T1000 (cell line): ENCODE measurements around the gene NUCB2.

Experiments
- DNase-seq: peaks from one replicate; lab custom pipeline; 2025; ENCODE audit warnings: mixed read lengths; lab: John Stamatoyannopoulos, UW

NUCB2 gene

DNA sequence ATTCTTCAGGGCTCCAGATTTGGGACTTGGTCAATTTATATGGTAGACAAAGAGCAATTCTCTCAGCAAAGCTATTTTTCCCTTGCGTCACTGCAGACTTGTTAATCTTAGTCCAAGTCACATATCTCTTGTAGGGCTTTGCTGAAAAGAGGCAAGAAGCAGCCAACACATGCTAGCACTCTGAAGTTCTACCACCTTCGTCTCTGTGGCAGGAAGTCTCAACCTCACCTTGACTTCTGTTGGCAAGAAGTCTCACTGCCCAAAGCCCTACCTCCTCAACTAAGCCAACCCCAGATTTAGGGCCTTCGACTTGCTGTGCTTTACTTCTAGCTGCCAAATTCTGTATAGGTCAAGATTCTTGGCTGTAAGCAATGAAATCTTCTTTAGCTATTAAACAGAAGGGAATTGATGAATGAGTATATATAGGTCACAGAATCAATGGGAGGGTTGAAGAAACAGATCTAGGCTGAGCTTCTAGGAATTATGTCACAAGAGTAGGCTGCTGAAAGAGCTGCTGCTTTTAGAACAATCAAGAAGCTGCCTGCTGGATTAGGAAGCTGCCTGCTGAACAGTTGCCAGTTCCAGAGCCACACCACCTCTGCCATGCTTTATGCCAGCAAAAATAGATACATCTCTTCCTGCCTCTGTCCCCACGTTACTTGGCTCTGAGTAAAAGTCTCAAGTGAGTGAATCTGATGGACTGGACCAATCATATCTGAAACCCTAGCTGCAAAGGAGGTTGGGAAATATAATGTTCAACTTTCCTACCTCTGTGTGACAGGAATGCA, 57.5 kb downstream of the NUCB2 start:
- no peak for DNase-seq

DNA sequence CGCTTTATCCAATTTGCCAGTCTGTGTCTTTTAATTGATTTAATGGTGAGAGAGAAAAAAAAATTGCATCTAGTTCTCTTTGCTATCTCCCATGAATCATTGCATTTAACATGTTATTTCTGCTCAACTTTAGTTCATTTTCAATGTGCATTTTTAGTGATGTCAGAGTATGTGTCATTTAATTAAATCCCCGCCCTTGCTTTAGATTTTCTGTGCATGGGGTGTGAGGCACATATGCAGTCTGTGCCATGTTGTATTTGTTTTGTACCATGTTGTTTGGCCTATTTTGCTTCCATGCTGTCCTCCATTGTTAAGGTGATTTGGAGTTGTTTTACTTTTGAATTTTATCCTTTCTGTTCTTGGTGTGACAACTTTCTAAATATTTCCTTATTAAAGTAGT, 66.7 kb downstream of the NUCB2 start:
- DNase-seq = no peak

DNA sequence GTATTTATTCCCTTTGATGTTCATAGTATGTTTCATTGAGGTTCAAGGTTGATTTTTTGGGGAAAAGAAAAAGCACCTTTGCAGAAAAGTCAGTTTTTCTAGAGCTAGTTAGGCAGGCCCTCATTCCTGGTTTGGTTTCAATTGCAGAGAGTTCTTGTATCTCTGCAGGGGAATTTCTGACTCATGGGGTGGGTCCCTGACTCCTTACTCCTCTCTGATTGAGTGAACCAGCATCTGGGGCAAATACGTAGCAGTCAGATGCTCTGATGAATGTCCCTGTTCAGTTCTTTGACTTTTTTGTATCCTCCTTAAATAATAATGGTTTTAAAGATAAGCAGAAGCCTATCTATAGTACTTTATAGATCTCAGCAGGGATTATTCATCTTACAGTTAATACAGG, 67.4 kb downstream of the NUCB2 start:
- DNase-seq = no peak

DNA sequence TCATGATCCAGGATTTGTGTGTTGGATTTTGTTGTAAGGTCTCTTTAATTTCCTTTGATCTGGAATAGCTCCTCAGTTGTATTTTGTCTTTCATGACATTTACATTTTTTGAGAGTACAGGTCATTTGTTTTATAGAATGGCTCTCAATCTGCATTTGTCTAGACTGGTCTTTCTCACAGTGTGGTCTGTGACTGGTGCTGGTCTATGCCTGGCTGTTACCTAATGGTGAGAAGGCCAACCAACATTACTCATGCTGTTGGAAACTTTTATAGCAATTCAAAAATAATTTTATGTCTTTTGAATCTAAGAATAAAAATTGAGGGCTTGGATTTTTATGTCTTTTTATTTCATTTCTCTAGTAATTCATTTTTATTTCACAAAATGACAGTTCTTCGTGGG, 71.1 kb downstream of the NUCB2 start:
- no peak for DNase-seq

DNA sequence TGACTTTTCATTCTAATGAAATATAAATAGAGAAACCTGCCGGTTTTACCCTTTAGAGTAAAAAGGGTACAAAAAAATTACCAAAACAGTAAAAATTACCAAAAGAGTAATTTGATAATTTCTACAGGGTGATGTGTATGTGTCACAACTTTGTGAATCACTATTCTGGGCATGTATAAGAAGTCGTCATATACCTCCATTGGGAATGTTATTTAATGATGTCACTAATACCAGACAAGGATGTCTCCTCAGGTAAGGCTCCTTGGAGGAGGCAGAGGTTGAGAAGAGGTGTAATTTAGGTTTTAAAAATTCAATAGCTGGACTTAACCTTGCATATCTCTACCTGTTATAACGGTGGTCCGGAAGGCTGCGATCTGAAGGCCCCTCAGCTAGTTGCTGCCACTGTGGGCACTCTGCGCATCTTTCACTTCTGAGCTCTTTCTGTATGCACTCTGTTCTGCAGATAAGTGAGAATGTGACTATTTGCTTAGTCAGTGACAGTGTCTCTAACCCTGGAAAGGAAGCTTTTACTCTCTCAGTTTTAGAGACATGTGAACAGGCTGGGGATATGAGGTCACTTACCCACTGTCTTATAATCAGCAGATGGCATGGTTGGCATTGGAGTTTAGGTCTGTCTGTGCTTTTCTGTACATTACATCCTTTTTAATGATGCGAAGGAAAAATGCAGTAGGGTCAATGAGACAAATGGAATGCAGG, 74.1 kb downstream of the NUCB2 start:
- no peak for DNase-seq

DNA sequence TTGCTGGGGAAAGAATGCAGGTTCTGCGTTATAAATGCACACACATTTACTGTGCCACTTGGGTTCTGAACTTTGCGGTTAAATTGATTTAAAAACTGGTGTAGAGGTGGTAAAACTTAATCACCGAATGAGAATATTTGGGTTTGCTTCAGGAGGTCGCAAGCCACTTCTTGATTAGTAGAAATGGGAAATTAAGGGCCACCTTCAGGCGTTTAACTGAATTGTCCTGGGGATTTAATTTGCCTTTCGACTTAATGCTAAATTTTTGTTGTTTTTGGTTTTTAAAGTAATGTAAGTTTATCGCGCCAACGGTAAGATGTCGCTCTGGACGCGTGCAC, 74.6 kb downstream of the NUCB2 start:
- no peak for DNase-seq

DNA sequence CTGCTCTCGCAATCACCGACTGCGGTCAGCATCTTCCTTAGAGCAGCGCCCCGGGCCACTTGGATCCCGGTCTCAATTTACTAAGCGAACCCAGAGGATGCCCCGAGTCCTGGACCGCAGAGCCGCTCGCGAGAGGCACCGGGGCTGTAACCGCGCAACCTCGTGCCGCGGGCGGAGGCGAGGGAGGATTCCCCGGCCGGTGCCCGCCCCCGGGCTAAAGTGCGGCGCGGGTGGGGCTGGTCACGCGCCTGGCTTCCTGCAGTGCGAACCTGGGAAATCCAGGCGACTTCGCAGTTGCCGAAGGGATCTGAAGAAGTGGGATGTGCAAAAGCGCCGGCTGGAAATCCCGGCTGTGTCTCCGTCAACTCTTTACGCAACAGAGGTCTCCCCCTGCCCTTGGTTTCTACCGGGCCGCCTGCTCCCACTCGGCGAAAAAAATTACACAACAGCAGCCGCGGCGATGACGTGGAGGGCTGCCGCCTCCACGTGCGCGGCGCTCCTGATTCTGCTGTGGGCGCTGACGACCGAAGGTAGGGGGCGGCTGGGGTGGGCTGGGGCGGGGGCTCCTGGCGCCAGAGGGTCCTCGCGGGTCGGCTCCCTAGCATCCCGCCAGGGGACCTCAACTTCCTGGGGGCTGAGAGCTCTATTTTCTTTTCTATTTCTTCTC, 75.1 kb downstream of the NUCB2 start, which contains the start of gene NCR3LG1:
Gene NCR3LG1, plus strand, starts transcription at position 291 of the 667 bp plus-strand sequence. Its CDS starts 170 bp downstream, at position 461.
- peak; percentile 7 for DNase-seq

DNA sequence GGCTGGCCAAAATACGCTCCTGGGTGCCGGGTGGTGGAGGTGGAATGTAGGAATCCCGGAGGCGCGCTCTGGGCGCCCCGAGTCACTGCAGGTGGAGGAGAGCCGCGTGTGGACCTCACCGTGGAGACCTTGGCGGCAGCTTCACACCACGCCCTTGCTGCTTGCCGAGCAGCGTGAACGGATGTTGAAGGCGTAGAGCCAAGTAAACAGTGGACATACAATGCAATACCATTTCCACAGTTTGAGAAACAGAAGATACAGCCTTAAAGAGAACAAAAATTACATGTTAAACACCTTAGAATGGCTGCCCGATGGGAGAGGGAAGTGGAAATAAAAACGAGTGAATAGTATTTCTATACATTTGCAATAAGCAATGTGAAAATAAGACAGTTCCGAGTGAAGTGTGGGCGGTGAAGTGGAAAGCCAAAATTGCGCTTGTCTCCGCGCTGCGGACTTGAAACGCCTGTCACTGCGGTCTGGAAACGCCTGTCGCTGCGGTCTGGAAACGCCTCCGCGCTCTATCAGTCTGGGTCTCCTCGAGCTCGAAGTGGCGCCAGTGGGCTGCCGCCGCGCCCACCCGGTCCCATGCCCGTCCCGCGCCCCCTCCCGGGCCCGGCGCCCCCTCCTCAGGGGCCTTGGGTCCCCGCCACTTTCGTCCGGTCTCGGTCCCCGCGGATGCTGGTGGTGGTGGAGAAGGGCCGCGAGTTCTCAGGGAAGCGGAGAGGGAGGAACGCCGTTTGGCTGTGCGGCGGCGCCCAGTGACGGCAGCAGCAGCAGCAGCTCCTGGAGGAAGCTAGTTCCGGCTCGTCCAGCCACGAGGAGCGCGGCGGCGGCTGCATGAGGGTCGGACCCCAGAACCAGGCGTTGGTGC, 76.6 kb downstream of the NUCB2 start:
- DNase-seq = peak; percentile 58

DNA sequence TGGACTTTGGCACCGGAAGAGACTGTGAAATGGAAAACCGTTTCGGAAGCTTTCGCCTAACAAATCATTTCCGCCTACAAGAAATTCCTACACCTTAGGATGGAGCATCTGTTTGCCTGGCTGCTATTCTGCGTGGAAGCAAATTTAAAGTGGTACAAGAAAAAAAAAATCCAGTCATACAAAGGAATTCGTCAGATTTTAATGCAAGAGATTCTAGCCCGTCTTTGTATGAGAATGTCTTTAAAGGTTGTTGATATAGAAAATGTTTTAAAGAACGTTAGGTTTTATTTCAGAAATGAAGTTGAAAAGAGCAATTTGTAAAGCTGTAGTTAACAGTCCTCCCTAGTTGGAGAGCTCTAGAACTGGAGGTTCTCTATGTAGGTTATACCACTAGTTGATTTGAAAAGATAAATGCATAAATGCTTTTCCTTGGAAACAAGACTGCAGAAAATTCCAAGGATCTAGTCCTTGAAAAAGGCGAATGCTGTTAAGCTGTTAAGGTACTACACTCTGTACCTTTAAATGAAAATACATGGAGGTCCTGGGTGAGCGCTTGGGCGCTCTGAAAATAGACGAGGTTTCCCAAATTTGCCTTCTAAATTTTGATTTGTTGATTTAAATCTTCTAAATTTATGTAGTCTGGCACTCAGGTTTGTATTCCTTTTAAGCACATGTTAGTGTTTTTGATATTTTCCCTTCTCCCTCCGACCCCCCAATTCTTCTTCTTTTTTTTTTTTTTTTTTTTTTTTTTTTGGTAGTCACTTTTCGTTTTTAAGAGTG, 77.5 kb downstream of the NUCB2 start:
- DNase-seq = no peak

DNA sequence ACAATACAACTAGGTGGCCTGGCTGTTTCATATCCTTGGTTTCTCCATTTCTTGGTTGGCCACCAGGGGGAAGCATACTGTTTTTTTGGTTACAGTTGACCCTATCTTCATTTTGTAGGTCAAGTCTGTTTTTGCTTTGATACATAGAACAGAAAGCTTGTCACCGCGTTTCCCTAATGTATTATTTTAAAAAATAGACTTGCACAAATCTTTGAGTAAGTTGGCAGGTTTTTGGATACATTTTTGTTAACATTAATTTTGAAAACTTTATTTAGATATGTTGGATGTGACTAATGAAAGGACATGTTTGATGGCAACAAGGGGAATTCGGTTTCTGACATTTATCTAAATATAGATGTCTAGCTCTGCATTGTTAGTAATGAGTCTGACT, 78.1 kb downstream of the NUCB2 start:
- DNase-seq = no peak

DNA sequence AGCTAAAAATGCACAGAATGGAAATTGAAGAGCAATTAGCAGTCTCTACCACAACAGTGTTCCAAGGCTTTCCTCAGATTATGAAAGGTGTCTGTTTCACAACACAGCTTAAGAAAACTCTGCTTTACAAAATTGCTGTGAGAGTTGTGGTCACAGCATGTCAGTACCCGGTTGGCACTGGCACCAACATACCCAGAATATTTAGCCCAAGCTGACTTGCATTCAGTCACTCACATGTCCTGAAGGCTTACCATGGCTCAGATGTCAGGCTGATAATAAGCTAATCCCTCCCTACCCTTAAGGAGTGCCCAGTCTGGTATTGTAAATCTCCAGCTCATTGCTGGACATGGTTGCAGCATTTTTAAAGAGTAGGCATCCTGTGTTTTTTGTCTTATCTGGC, 90.0 kb downstream of the NUCB2 start:
- DNase-seq = no peak

DNA sequence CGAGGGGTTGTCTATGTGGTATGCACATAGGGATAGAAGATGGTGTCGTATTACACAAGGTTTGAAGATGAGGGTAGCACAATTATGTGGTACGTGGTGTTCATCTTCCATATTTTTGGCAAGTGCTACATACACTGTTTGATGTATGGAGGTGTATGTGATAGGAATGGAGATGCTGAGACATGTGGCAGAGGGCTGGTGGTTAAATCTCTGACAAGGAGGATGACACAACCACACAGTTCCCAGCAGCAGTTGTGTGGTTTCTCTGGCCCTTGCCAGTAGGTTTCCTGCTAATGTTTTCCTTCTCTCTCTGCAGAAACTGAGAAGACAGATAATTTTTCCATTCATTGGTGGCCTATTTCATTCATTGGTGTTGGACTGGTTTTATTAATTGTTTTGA, 92.0 kb downstream of the NUCB2 start:
- no peak for DNase-seq

DNA sequence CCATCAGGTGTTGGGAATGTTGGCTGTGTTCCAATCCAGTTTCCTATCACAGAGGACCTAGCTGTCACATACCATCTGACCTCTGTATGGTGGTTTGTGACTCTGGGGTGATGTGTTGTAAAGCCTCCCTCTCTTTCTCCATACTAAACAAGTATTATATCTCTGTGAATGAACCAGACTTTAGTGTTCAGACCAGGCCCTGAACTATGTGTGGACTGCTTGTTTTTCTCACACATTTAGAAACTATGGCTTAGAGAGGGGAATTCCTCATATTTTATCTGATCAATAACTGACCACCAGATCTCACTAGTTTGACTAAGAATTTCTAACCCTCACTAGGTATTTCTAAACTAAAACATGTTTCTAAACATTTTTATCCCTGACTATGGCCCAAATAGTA, 92.6 kb downstream of the NUCB2 start:
- no peak for DNase-seq

DNA sequence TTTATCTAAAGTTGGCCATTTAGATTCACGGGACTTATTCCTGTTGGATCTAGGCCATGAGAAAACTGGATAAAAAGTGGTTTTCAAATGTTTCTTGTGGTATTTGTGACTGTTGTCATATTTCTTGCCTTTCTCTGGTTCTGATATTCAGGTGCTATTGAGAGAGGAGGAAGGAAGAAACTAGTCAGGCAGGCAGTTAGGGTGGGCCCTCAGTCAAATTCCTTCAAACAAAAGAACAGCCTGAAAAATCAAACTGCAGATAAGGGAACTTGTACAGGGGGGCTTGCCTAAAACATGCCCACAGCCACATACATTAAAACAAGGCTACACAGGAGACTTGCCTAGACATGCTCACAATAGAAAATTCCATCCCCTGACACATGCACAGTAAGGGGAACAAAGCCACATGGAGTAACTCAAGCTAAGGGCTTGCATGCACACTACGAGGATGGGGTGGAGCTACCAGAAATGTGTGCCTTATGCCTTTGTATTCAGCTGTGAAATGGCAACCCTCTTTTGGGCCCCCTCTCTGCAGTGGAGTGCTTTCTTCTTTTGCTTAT, 93.2 kb downstream of the NUCB2 start:
- DNase-seq = no peak

DNA sequence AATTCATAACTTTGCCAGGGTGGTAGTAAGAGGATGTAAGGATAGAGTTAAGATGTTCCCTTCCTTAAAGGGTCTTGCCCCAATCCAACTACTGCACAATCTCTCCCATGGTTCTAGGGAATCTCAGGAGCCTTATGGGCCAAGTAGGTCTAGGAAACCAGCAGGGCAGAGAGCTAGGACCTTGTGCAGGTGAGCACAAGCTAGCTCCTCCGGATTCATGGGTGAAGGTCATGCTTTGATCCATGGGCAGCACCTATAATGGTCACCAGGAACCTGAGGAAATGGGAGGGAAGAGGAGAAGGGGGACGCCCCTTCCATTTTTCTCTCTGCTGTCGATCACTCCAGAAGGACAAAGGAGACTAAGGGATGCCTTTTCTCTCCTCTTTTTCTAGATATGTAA, 95.1 kb downstream of the NUCB2 start:
- DNase-seq = no peak

DNA sequence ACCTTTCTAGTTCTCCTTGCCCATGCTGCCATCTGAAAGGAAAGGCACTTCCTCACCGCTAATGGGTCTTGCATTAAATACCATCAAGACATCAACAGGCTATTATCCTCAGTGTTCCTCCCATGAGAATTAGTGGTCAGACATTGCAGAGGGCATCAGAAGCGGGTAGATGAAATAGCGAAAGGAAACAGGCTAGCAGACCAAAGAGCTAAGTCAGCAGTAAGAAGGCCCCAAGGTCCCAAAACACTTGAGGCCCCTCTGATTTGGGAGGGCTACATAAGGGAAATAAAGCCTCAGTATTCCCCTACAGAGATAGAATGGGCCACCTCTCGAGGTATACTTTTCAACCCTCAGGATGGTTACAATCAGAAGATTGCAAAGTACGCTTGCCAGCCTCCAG, 99.0 kb downstream of the NUCB2 start:
- DNase-seq = no peak

DNA sequence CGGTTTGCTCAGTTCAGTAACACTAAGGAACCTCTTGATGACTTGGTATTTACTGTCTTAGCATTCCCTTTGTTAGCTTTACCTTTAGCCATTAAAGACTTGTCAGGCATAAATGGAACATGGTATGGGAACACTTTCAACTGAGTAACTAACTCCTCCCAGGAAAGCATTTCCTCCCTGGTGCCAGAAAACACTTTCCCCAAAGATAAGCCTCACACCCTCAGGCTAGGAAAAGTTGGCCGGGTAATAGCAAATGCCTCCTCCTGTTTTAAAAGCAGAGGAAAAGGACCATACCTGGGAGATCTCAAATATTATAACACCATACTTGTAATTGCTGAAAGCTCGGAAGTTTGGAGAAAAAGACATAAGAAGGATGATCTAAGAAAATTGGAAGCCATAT, 100.0 kb downstream of the NUCB2 start:
- DNase-seq = no peak

DNA sequence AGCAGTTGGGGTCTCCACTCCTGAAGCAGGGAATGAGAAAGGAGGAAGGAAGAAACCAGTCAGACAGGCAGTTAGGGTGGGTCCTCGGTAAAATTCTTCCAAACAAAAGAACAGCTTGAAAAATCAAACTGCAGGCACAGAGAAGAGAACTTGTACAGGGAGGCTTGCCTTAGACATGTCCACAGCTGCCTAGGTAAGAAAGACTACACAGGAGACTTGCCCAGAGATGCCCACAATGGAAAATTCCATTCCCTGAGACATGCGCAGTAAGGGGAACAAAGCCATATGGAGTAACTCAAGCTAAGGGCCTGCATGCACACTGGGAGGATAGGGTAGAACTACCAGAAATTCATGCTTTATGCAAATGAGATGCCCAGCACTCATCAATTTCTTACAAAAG, 102.1 kb downstream of the NUCB2 start:
- DNase-seq = no peak

DNA sequence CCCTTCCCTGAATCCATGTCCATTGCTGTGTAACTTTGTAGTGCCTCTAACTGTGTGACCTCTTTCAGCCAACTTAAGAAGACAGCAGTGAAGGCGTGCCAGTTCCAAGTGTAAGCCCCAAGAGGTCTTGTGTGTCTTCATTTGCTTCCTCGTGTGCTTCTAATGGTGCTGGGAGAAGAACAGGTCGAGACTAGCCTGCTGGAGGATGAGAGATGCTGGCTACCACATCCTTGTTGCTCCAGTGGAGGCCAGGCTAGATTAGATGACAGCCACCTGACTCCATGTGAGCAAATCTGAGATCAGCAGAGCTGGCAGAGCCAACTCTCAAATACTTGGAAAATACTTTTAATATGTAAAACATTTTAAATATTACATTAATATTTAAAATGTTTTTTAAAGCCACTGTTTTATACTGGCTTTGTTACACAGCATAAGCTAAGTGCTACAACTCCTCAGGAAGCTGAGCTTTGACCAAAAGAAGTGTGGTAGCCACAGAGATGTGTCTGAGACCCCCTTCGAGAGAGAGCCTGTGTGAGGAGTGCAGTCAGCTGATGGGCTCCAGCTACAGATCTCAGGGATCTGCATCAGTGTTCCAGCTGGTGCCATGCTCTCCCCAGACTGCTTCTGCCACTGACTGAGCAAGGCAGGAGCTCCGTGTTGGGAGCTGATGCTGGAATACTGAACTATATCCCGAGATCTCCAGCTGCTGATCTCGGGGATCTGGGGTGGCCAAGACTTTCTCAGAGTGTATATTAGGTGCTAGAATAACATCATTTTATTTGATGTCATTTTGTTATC, 103.0 kb downstream of the NUCB2 start:
- no peak for DNase-seq

DNA sequence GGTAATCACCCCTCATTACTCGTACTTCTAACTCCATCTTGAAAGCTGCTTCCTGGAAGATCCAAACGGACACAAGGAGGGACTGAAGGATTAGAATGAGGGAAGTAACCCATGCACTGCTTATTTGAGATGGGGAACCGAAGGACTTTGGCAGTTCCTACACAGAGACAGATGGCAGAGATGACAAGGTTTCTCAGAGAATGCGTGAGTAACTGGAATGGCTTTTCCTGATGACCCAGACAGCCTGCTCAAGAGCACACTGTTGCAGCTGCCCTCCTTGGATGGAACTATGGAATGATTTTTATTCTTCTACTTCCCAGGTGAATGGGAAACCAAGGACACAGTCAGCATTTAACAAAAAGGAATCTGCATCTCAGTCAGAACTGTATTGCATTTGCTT, 104.6 kb downstream of the NUCB2 start:
- DNase-seq = no peak
